GM18907 (cell line): ENCODE results near the gene ZNF787.
"Not testable (repeated sequence)": the region's sequence is repeated elsewhere in the genome, so short reads cannot be mapped to it uniquely, and the experiment has no call there.

Experiments used
- ATAC-seq: cut with Tn5 transposase; IDR thresholded peaks from one replicate; pipeline ENCODE4 v1.9.1; 2021; ENCODE audit warnings: mild to moderate bottlenecking, moderate library complexity; ENCODE audit not compliant: unreplicated experiment

Gene ZNF787

GRCh38 chr19:56121180-56122167, at the start of gene ZNF787:
Gene ZNF787, minus strand, starts transcription at chr19:56121295. Its CDS starts 18,078 bp downstream, at chr19:56103217.
- peak; percentile 85 for ATAC-seq

DNA sequence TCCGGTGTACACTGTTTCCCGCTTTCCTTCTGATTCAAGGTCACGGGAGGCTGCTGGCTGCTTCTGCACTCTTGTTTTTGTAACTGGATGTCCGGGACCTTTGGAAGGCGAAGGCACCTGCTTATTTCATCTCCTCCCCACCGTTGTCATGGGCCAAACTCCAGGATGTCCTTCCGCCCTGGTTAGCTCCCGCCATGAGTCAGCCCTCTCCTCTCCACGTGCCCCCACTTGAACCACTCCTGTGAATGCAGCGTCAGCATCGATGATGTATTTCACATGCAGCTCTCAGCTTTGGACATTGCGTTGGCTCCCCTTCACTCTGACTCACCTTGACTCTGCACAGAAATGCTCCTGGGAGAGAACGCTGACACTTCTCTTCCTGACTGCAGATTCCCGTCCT, 49.2 kb upstream of the ZNF787 start:
- ATAC-seq = no peak

DNA sequence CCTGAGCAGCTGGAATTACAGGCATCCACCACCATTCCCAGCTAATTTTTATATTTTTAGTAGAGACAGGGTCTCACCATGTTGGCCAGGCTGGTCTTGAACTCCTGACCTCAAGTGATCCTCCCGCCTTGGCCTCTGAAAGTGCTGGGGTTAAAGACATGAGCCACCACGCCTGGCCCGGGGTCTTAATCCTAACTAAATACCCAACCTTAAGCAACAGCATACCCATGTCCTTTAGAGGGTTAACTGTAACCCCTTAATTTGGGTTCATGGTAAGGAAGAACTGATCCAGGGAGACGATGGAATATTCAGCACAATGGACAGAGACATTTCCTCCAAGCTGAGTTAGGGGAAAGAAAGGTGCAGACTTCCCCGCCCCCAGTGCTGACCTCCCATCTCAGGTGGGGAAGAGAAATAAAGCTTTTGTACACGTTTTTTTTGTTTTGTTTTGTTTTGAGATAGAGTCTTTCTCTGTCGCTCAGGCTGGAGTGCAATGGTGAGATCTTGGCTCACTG, 46.0 kb upstream of the ZNF787 start:
- no peak for ATAC-seq

DNA sequence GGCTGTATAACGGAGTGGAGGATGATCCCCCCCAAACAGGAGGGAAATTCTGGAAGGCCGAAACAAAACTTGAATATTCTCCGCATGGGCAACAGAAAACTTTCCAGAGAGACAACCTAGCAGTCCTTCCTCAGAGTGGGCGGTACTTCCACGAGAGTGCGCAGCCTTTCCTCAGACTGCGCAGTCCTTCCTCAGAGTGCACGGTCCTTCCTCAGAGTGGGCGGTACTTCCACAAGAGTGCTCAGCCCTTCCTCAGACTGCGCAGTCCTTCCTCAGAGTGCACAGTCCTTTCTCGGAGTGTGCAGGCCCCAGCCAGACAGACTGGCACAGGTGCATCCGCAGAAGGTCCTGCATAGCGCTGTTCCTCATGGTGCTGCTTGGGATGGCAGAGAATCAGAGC, 42.0 kb upstream of the ZNF787 start:
- ATAC-seq = no peak

DNA sequence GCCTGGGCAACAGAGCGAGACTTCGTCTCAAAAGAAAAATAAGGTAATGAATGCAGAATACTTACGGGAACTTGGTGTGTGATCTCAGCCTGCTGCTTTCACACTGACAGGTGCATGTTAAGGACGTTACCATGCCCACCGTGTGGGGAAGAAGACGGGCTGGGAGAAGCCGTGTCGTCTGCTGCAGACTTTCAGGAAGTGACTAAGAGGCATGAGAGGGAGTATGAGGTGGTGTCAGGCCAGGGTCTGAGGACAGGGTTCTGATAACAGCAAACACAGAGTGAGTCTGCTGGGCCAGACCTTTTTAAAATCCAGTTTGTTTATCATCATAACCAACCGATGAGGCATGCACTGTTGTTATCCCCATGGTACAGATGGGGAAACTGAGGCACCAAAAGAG, 41.2 kb upstream of the ZNF787 start:
- ATAC-seq = no peak

DNA sequence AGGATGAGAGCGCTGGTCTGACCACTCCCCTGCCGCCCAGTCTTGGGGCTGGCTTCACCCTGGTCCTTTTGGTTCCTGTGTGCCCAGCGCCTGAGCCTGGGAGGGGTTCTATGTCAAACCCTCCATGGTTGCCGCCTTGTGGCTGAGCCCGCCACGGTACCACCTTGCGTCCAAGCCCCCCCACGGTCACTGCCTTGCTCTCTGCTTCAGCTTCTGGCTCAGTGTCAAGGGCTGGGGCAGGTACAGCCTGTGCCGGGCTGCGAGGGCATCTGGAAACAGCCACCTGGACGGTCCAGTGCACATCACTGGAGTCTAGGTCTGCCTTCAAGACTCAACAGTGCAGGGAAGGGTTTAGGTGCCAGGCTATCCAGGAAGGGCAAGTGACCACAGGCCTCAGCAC, 40.4 kb upstream of the ZNF787 start:
- no peak for ATAC-seq

DNA sequence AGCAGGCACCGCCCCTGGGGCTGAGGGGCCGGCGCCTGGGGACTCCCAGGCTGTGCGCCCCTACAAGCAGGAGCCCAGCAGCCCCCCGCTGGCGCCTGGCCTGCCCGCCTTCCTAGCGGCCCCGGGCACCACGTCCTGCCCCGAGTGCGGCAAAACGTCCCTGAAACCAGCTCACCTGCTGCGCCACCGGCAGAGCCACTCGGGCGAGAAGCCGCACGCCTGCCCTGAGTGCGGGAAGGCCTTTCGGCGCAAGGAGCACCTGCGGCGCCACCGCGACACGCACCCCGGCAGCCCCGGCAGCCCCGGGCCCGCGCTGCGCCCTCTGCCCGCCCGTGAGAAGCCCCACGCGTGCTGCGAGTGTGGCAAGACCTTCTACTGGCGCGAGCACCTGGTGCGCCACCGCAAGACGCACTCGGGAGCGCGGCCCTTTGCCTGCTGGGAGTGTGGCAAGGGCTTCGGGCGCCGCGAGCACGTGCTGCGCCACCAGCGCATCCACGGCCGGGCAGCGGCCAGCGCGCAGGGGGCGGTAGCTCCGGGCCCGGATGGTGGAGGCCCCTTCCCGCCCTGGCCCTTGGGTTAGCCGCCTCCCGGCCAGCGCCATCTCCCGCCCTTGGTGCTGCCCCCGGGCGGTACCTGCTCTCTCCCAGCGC, 38.7 kb upstream of the ZNF787 start:
- ATAC-seq = no peak

DNA sequence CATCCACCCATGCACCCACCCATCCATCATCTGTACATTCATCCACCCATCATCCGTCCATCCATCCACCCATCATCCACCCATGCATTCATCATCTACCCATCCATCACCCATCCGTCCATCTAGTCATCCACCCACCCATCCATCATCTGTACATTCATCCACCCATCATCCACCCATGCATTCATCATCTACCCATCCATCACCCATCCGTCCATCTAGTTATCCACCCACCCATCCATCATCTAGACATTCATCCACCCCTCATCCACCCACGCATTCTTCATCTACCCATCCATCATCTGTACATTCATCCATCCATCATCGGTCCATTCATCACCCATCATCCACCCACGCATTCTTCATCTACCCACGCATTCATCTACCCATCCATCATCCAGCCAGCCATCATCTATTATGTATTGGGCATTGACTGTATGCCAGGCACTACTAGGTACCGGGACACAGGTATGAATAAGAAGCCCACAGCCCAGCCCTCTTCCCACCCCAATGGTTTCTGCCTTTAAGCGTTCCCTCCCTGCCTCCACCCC, 38.0 kb upstream of the ZNF787 start:
- no peak for ATAC-seq

- no peak for ATAC-seq
Observed at GRCh38 chr19:56158170-56158757, 37.2 kb upstream of the ZNF787 start.

DNA sequence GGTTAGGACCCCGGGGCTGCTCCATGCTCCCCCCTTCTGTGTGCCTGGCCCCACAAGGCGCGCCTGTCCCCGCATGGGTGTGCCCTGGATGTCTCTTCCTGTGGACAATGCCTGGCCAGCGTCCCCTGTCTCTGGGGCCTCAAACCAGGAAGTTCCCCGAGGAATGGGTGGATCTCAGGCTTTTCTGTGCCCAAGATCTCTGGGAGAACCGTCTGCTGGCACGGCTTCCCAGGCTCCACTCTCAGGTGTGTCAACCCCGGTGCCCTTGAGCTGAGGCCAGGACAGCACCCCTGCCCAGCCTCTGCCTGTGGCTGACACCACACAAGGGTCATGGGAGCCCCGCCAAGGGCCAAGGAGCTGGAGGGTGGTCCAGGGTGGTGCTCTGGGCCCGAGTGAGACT, 35.7 kb upstream of the ZNF787 start:
- no peak for ATAC-seq

DNA sequence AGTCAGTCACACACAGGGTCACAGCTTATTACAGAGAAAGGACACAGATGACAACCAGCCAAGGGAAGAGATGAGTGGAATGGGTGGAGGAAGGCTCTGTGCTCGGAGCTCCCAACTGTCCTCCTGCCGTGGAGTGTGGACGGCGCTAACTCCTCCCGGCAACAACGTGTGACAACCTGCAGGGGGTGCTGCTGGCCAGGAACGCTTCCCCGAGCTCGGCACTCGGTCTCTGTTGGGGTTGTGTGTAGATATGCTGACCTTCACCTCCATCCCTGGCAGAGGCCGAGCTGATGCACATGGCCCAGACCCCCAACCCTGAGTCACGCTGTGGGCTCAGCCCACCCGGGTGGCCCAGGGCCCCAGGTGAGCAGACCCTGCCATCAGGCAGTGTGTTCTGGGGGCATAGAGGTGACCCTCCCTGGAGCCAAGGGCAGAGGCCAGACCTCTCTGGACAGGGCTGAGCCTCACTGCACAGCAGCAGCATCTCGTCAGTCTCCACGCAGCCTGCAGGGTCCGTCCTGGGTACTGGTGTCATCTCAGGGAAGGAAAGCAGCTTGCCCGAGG, 34.1 kb upstream of the ZNF787 start:
- no peak for ATAC-seq

GRCh38 chr19:56153507-56153906, 32.4 kb upstream of the ZNF787 start:
- ATAC-seq = no peak

DNA sequence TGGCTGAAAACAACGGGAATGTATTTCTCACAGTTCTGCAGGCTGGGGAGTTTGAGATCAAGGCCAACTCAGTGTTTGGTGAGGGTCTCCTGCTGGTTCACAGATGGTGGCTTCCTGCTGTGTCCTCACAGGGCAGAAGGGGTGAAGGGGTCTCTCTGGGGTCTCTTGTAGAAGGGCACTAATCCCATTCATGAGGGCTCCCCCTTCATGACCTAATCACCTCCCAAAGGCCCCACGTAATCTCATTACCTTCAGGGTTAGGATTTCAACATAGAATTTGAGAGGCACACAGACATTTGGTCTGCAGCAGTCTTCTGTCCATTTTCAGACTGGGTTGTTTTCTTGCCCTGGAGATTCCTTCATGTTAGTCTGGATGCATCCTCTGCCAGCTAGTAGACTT, 31.5 kb upstream of the ZNF787 start:
- no peak for ATAC-seq

DNA sequence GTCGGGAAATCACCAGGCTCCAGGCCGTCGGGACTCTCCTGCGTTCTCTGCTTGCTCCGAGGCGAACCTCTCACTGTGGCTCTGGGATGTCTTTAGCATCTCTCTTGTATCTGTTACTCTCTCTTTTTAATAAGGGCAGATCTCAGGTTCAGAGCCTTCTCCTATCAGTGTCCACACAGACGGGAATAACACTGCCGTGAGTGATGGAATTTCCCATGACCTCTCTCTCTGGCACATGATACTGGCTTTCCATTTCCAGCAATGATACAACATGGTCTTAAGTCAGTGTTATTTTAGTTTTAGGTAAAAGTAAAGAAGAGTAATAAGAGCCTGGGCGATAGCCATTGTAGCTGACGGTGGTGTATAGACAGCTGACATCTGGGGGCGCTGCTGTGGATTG, 29.3 kb upstream of the ZNF787 start:
- ATAC-seq = no peak

- no peak for ATAC-seq
Observed at GRCh38 chr19:56149656-56150038, 28.6 kb upstream of the ZNF787 start.

DNA sequence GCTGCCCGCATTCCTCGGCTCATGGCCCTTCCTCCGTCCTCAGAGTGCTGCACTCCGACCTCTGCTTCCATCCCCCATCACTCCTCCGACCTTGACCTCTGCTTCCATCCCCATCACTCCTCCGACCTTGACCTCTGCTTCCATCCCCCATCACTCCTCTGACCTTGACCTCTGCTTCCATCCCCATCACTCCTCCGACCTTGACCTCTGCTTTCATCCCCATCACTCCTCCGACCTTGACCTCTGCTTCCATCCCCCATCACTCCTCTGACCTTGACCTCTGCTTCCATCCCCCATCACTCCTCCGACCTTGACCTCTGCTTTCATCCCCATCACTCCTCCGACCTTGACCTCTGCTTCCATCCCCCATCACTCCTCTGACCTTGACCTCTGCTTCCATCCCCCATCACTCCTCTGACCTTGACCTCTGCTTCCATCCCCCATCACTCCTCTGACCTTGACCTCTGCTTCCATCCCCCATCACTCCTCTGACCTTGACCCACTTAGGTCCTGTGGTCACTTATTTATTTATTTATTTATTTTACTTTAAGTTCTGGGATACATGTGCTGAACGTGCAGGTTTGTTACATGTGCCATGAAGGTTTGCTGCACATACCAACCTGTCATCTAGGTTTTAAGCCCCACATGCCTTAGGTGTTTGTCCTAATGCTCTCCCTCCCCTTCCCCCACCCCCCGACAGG, 28.0 kb upstream of the ZNF787 start:
- not testable (repeated sequence) for ATAC-seq

GRCh38 chr19:56148096-56148495, 27.0 kb upstream of the ZNF787 start:
- no peak for ATAC-seq

- ATAC-seq = no peak
Observed at GRCh38 chr19:56147307-56147706, 26.2 kb upstream of the ZNF787 start.

- no peak for ATAC-seq
Observed at GRCh38 chr19:56146904-56147303, 25.8 kb upstream of the ZNF787 start.

DNA sequence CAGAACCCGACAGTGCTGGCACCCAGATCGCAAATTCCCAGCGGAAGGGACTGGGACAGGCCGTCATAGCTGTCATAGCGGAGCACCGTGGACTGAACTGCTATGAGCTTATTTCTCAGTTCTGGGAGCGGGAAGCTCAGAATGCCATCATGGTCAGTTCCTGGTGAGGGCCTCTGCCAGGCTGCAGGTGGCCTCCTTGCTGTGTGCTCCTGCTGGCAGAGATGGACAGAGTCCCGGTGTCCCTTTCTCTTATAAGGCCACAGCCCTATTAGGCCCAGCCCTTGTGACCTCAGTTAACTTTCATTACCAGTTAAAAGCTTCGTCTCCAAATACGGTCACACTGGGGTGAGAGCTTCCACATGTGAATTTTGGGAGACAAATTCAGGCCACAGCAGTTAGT, 24.6 kb upstream of the ZNF787 start:
- ATAC-seq = no peak
